Smooth muscle cell (in vitro differentiated cells): ENCODE results near the gene NRP2. TPM values are rescaled to one million over a fixed set of nuclear protein-coding genes. Genes with fewer than 3 reads are reported as not detected.

Experiments
- DNase-seq: peaks from one replicate; lab custom pipeline; 2025; ENCODE audit not compliant: unreplicated experiment; lab: John Stamatoyannopoulos, UW
- H2AFZ ChIP-seq: fragments of 200-600 bp; sonication (generic); 2 replicates; pipeline ENCODE4 v1.6.0; 2016; ENCODE audit warnings: antibody characterized with exemption, low read depth, mild to moderate bottlenecking
- H3F3A ChIP-seq: fragments of 200-600 bp; sonication (generic); 2 replicates; pipeline ENCODE4 v1.6.0; 2017; ENCODE audit warnings: antibody characterized with exemption, low read depth
- H3K27ac ChIP-seq: fragments of 200-600 bp; sonication (generic); 2 replicates; pipeline ENCODE4 v1.5.1; 2016; ENCODE audit warnings: low read depth, mild to moderate bottlenecking
- H3K27me3 ChIP-seq: fragments of 200-600 bp; sonication (generic); 2 replicates; pipeline ENCODE4 v1.6.1; 2016; ENCODE audit warnings: low read depth, mild to moderate bottlenecking
- H3K36me3 ChIP-seq: fragments of 200-600 bp; sonication (generic); 2 replicates; pipeline ENCODE4 v1.5.1; 2016; ENCODE audit warnings: low read depth
- H3K4me1 ChIP-seq: fragments of 200-600 bp; sonication (generic); 2 replicates; pipeline ENCODE4 v1.5.1; 2016; ENCODE audit warnings: low read depth
- H3K4me2 ChIP-seq: fragments of 200-600 bp; sonication (generic); 2 replicates; pipeline ENCODE4 v1.6.0; 2016; ENCODE audit warnings: mild to moderate bottlenecking
- H3K4me3 ChIP-seq: fragments of 200-600 bp; sonication (generic); 2 replicates; pipeline ENCODE4 v1.5.1; 2016; ENCODE audit warnings: mild to moderate bottlenecking
- H3K79me2 ChIP-seq: fragments of 200-600 bp; sonication (generic); 2 replicates; pipeline ENCODE4 v1.6.0; 2016; ENCODE audit warnings: low read depth, mild to moderate bottlenecking
- H3K9ac ChIP-seq: fragments of 200-600 bp; sonication (generic); 2 replicates; pipeline ENCODE4 v1.6.0; 2016; ENCODE audit warnings: low read depth
- H3K9me3 ChIP-seq: fragments of 200-600 bp; sonication (generic); replicated peaks from 2 replicates; pipeline ENCODE4 v1.5.1; 2016; ENCODE audit warnings: low read depth
- H4K20me1 ChIP-seq: fragments of 200-600 bp; sonication (generic); 2 replicates; pipeline ENCODE4 v1.6.0; 2016; ENCODE audit warnings: low read depth
- CTCF ChIP-seq: fragments of 200-600 bp; sonication (generic); IDR thresholded peaks from 2 replicates; pipeline ENCODE4 v1.5.1; 2017; ENCODE audit warnings: borderline replicate concordance, mild to moderate bottlenecking, antibody characterized with exemption; ENCODE audit not compliant: insufficient read depth, poor library complexity, severe bottlenecking
- WGBS: methylation state at CpG from one replicate; pipeline ENCODE4 v1.1.7; 2016; ENCODE audit warnings: low lambda C conversion rate; 5-methylcytosine and 5-hydroxymethylcytosine counted together
- polyA plus RNA-seq: library from polyadenylated mRNA; unstranded; fragments of >200 nt; fragmentation: Nextera tagmentation; extraction: Ambion mirVana; gene quantifications from 2 replicates; pipeline ENCODE4 v1.2.1, GENCODE V29; 2016
- total RNA-seq: library from RNA; depleted of rRNA; stranded (reverse); fragments of >200 nt; gene quantifications from 2 replicates; pipeline ENCODE4 v1.2.3, GENCODE V29; 2014

Gene NRP2
- total and polyA plus RNA-seq, 2 experiments from 2014 or later: 58.4 to 96.1 TPM

GRCh38 chr2:205684871-205685313, 2.6 kb downstream of the NRP2 start:
- H3K4me1 ChIP-seq: peaks cover 38% of the 10 kb centered on the region

GRCh38 chr2:205685314-205686055, 3.2 kb downstream of the NRP2 start:
- Histone ChIP-seq H3K27me3 (no peaks in the 10 kb centered on the region), H3K79me2 (peaks cover 77% of the 10 kb centered on the region), H3K9ac (peak overlapping the region; percentile 53), H3K27ac (peak overlapping the region; percentile 11), H3F3A (peaks cover 17% of the 10 kb centered on the region), H4K20me1 (peaks cover 11% of the 10 kb centered on the region), H3K4me1 (peaks cover 34% of the 10 kb centered on the region), H3K4me2 (peak overlapping the region; percentile 100), H2AFZ (peak overlapping the region; percentile 86), H3K36me3 (no peaks in the 10 kb centered on the region), H3K4me3 (peak overlapping the region; percentile 74), H3K9me3 (no peaks in the 10 kb centered on the region)
- no peak for DNase-seq
- under 1% methylated on average over 55 of the region's 72 CpGs for WGBS
- no peak for TF ChIP-seq CTCF

More at GRCh38 chr2:205684871-205685313, 2.6 kb downstream of the NRP2 start:
- no peaks in the 10 kb centered on the region for H3K9me3 ChIP-seq
- DNase-seq: no peak
- peaks cover 71% of the 10 kb centered on the region for H3K79me2 ChIP-seq
- peak overlapping the region; percentile 100 for H3K4me2 ChIP-seq
- no peaks in the 10 kb centered on the region for H3K36me3 ChIP-seq
- peaks cover 19% of the 10 kb centered on the region for H3F3A ChIP-seq
- H3K27ac ChIP-seq: no peak overlapping the region
- peak overlapping the region; percentile 74 for H3K4me3 ChIP-seq
- H2AFZ ChIP-seq: peak overlapping the region; percentile 71
- no peaks in the 10 kb centered on the region for H3K27me3 ChIP-seq
- H4K20me1 ChIP-seq: peaks cover 11% of the 10 kb centered on the region
- TF ChIP-seq CTCF: no peak
- peak overlapping the region; percentile 53 for H3K9ac ChIP-seq
- WGBS: 2% methylated on average over 33 of the region's 35 CpGs

GRCh38 chr2:205686056-205686782, 3.9 kb downstream of the NRP2 start:
- H3K27ac ChIP-seq: peak overlapping the region; percentile 32
- H2AFZ ChIP-seq: peak overlapping the region; percentile 86
- H4K20me1 ChIP-seq: peaks cover 11% of the 10 kb centered on the region
- H3K4me1 ChIP-seq: peaks cover 26% of the 10 kb centered on the region
- WGBS: 1% methylated on average over 45 of the region's 45 CpGs
- TF ChIP-seq CTCF: no peak
- H3K9ac ChIP-seq: peak overlapping the region; percentile 53
- no peaks in the 10 kb centered on the region for H3K9me3 ChIP-seq
- no peaks in the 10 kb centered on the region for H3K27me3 ChIP-seq
- H3F3A ChIP-seq: peaks cover 11% of the 10 kb centered on the region
- peak overlapping the region; percentile 74 for H3K4me3 ChIP-seq
- peak overlapping the region; percentile 100 for H3K4me2 ChIP-seq
- peaks cover 84% of the 10 kb centered on the region for H3K79me2 ChIP-seq
- DNase-seq: no peak
- no peaks in the 10 kb centered on the region for H3K36me3 ChIP-seq
